ENCODE measurements around the gene SCD5. TPM values are rescaled to one million over a fixed set of nuclear protein-coding genes. Genes with fewer than 3 reads are reported as not detected.

SCD5 gene
- total RNA-seq, 1 donor, result 18.0 TPM

- no peak for TF ChIP-seq CTCF (IDR thresholded peaks at IDR 0.05; ENCODE audit: insufficient read depth, low read length)
- peak; percentile 61 for DNase-seq (ENCODE audit: low read depth)
- no peak overlapping the region for H3K4me3 ChIP-seq (ENCODE audit: low read depth, low read length)
Measured at GRCh38 chr4:82629238-82630000, 169.2 kb downstream of the SCD5 start.

GRCh38 chr4:82626251-82626868 lies 172.2 kb downstream of the SCD5 start:
- H3K4me3 ChIP-seq (ENCODE audit: low read depth, low read length), result no peak overlapping the region
- no peak for TF ChIP-seq CTCF (IDR thresholded peaks at IDR 0.05; ENCODE audit: insufficient read depth, low read length)
- no peak for DNase-seq (ENCODE audit: low read depth)

- no peak overlapping the region for H3K4me3 ChIP-seq (ENCODE audit: low read depth, low read length)
- DNase-seq (ENCODE audit: low read depth), result no peak
Measured at GRCh38 chr4:82624819-82625218, 173.8 kb downstream of the SCD5 start.

GRCh38 chr4:82623121-82623683 lies 175.4 kb downstream of the SCD5 start:
- DNase-seq (ENCODE audit: low read depth), result peak; percentile 18
- no peak overlapping the region for H3K4me3 ChIP-seq (ENCODE audit: low read depth, low read length)
- no peak for TF ChIP-seq CTCF (IDR thresholded peaks at IDR 0.05; ENCODE audit: insufficient read depth, low read length)

More at GRCh38 chr4:82624819-82625218, 173.8 kb downstream of the SCD5 start:
- no peak for TF ChIP-seq CTCF (IDR thresholded peaks at IDR 0.05; ENCODE audit: insufficient read depth, low read length)

GRCh38 chr4:82621251-82621650 lies 177.3 kb downstream of the SCD5 start:
- DNase-seq (ENCODE audit: low read depth), result no peak
- no peak overlapping the region for H3K4me3 ChIP-seq (ENCODE audit: low read depth, low read length)
- TF ChIP-seq CTCF (IDR thresholded peaks at IDR 0.05; ENCODE audit: insufficient read depth, low read length), result no peak

GRCh38 chr4:82620126-82620735 lies 178.4 kb downstream of the SCD5 start:
- DNase-seq (ENCODE audit: low read depth), result no peak
- no peak overlapping the region for H3K4me3 ChIP-seq (ENCODE audit: low read depth, low read length)
- no peak for TF ChIP-seq CTCF (IDR thresholded peaks at IDR 0.05; ENCODE audit: insufficient read depth, low read length)
